GM12878 (cell line): Measurements from ENCODE around the gene XAGE3. TPM values are rescaled to one million over a fixed set of nuclear protein-coding genes. Genes with fewer than 3 reads are reported as not detected.
"Not testable (repeated sequence)": the region's sequence is repeated elsewhere in the genome, so short reads cannot be mapped to it uniquely, and the experiment has no call there.

Source experiments
- ATAC-seq: fragments of 200-7000 bp; cut with Tn5 transposase; 3 replicates; pipeline ENCODE4 v1.9.1; 2020; ENCODE audit warnings: mild to moderate bottlenecking, moderate library complexity
- BruUV-seq: library from RNA; stranded (reverse); fragments of 400-500 nt; replicated peaks from 2 replicates; lab custom pipeline; 2021; lab: Mats Ljungman, UMichigan
- CTCF ChIA-PET: fragments of 300-600 bp; sonication (Branson Sonifier 250); formaldehyde crosslinking; extraction: SDS; loops from one replicate; lab custom pipeline; 2021; ENCODE audit warnings: inconsistent platforms; lab: Yijun Ruan, JAX
- POLR2A ChIA-PET: fragments of 350-600 bp; formaldehyde crosslinking; extraction: SDS; loops from one replicate; lab custom pipeline; 2021; ENCODE audit warnings: inconsistent platforms; lab: Charles Lee
- RAD21 ChIA-PET: fragments of 300-600 bp; sonication (Branson Sonifier 250); formaldehyde crosslinking; loops from one replicate; lab custom pipeline; 2023; ENCODE audit warnings: antibody characterized with exemption; ENCODE audit not compliant: unreplicated experiment; lab: Charles Lee
- SMC1A ChIA-PET: fragments of 300-600 bp; sonication (Branson Sonifier 250); formaldehyde crosslinking; loops from one replicate; lab custom pipeline; 2023; ENCODE audit not compliant: unreplicated experiment, uncharacterized antibody; lab: Charles Lee
- DNase-seq: peaks from one replicate; pipeline ENCODE4 v3.0.0-alpha.2; 2011; ENCODE audit warnings: low read depth, low spot score
- FAIRE-seq: peaks from 3 replicates; lab custom pipeline; 2011; peaks lifted over from hg19 to GRCh38; lab: Jason Lieb, UNC
- H2AFZ ChIP-seq: 2 replicates; pipeline ENCODE4 v1.6.0; 2011; ENCODE audit warnings: low read depth, low read length, control low read depth; ENCODE audit not compliant: control insufficient read depth
- H3K27ac ChIP-seq: 2 replicates; pipeline ENCODE4 v1.5.1; 2011; ENCODE audit warnings: control low read depth; ENCODE audit not compliant: control insufficient read depth, insufficient read depth
- H3K27me3 ChIP-seq, 2 experiments: replicated peaks in 1 of 2; 2 replicates each; pipeline versions ENCODE4 v1.6.0 to v1.6.1; 2011; ENCODE audit warnings: low read length in 1 of 2; ENCODE audit not compliant: control insufficient read depth in 2 of 2, insufficient read depth in 2 of 2
- H3K36me3 ChIP-seq, 2 experiments: 2 replicates each; pipeline ENCODE4 v1.5.1; 2011; ENCODE audit warnings: low read length in 1 of 2; ENCODE audit not compliant: control insufficient read depth in 2 of 2, insufficient read depth in 2 of 2
- H3K4me1 ChIP-seq: 2 replicates; pipeline ENCODE4 v1.6.1; 2011; ENCODE audit warnings: mild to moderate bottlenecking, low read length, moderate library complexity, mixed read lengths; ENCODE audit not compliant: control insufficient read depth, insufficient read depth
- H3K4me2 ChIP-seq: 2 replicates; pipeline ENCODE4 v1.6.0; 2011; ENCODE audit warnings: control low read depth; ENCODE audit not compliant: control insufficient read depth, insufficient read depth
- H3K4me3 ChIP-seq: fragments of 200-600 bp; sonication (generic); 2 replicates; pipeline ENCODE4 v1.5.1; 2016
- H3K79me2 ChIP-seq: 2 replicates; pipeline ENCODE4 v1.6.0; 2011; ENCODE audit warnings: low read length; ENCODE audit not compliant: control insufficient read depth, insufficient read depth
- H3K9ac ChIP-seq: 2 replicates; pipeline ENCODE4 v1.8.0; 2011; ENCODE audit warnings: low read length, control low read depth, mixed read lengths; ENCODE audit not compliant: control insufficient read depth, insufficient read depth
- H3K9me3 ChIP-seq: replicated peaks from 3 replicates; pipeline ENCODE4 v1.5.1; 2011; ENCODE audit warnings: mild to moderate bottlenecking, low read length; ENCODE audit not compliant: control insufficient read depth, insufficient read depth
- H4K20me1 ChIP-seq: 2 replicates; pipeline ENCODE4 v1.6.0; 2011; ENCODE audit not compliant: control insufficient read depth, insufficient read depth
- CUX1 ChIP-seq: IDR thresholded peaks from 2 replicates; pipeline ENCODE4 v1.6.1; 2012; ENCODE audit warnings: improper control_type of control experiment, low read depth, low read length; ENCODE audit not compliant: insufficient replicate concordance
- FOS ChIP-seq: IDR thresholded peaks from 3 replicates; pipeline ENCODE4 v1.6.1; 2011; ENCODE audit warnings: borderline replicate concordance; ENCODE audit not compliant: insufficient read length; ENCODE audit errors: extremely low read depth
- IRF3 ChIP-seq: fragments of 450-650 bp; IDR thresholded peaks from 2 replicates; pipeline ENCODE4 v1.6.1; 2014; ENCODE audit warnings: mild to moderate bottlenecking
- POLR2AphosphoS5 ChIP-seq: IDR thresholded peaks from 2 replicates; pipeline ENCODE4 v1.6.1; 2011; ENCODE audit warnings: mild to moderate bottlenecking, low read length, inconsistent platforms
- TCF7 ChIP-seq: IDR thresholded peaks from 2 replicates; pipeline ENCODE4 v1.6.1; 2014; ENCODE audit warnings: antibody characterized with exemption, borderline replicate concordance
- WGBS: methylation state at CpG from one replicate; pipeline ENCODE4 v1.1.6; 2016; ENCODE audit warnings: low lambda C conversion rate; ENCODE audit not compliant: insufficient replicate concordance, insufficient coverage; ENCODE audit errors: missing lambda C conversion rate; 5-methylcytosine and 5-hydroxymethylcytosine counted together
- in situ Hi-C: fragments of 300-500 bp; cut with MboI; formaldehyde crosslinking; loops from 9 replicates; pipeline ENCODE4 v1.14.3; 2018; ENCODE audit warnings: mixed read lengths
- intact Hi-C: fragments of 100-400 bp; cut with micrococcal nuclease; formaldehyde crosslinking; loops from one replicate; pipeline ENCODE4 v1.14.2; 2022; ENCODE audit not compliant: unreplicated experiment
- polyA plus RNA-seq, 11 experiments: library from polyadenylated mRNA; depleted of rRNA in 4 of 11; unstranded in 6 of 11; stranded (reverse) in 5 of 11; fragments of >200 nt; fragmentation: Nextera tagmentation in 4 of 11; fragmentation: Illumina TruSeq in 1 of 11; extraction: Ambion mirVana in 4 of 11; extraction: Trizol in 1 of 11; gene quantifications; 1 replicate in 1 of 11; 2 replicates in 10 of 11; pipeline versions ENCODE4 v1.2.1 to v1.2.3, GENCODE V29; 2011 to 2016; ENCODE audit warnings: inconsistent platforms in 2 of 11, missing spikeins in 2 of 11, low read depth in 1 of 11
- total RNA-seq, 4 experiments: library from RNA; depleted of rRNA in 3 of 4; stranded (reverse); fragments of >200 nt in 3 of 4; fragmentation: Illumina TruSeq in 1 of 4; extraction: Trizol in 1 of 4; gene quantifications; 2 replicates each; pipeline versions ENCODE4 v1.2.1 to v1.2.3, GENCODE V29; 2013 to 2021

The XAGE3 gene
- total and polyA plus RNA-seq, 10 of the 15 experiments (the other 5 are each of a cell fraction or from before 2014, with no cell fraction given): not detected

GRCh38 chrX:52865343-52865998, 2.4 kb downstream of the XAGE3 start:
- H3K4me1 ChIP-seq: no peaks in the 10 kb centered on the region
- no peak overlapping the region for H3K9ac ChIP-seq
- TF ChIP-seq POLR2AphosphoS5: no peak
- TF ChIP-seq FOS: no peak
- TF ChIP-seq CUX1: no peak
- no peak for TF ChIP-seq IRF3
- TF ChIP-seq TCF7: no peak
- H4K20me1 ChIP-seq: no peaks in the 10 kb centered on the region
- H3K27me3 ChIP-seq: no peaks in the 10 kb centered on the region; a peak in 1 of 4 replicates
- ChIA-PET SMC1A (no interaction called here), CTCF (no interaction called here), RAD21 (no interaction called here), POLR2A (no interaction called here)
- no peaks in the 10 kb centered on the region for H3K9me3 ChIP-seq
- DNase-seq: no peak
- no peaks in the 10 kb centered on the region for H3K36me3 ChIP-seq
- H3K4me3 ChIP-seq: no peak overlapping the region
- in situ Hi-C loops: no loop called here
- FAIRE-seq: no peak
- BruUV-seq: no TSS peak
- no peak overlapping the region for H3K4me2 ChIP-seq
- 6% methylated on average over 6 of the region's 6 CpGs for WGBS
- no peak for ATAC-seq
- H3K27ac ChIP-seq: no peak overlapping the region
- H2AFZ ChIP-seq: no peak overlapping the region
- no peaks in the 10 kb centered on the region for H3K79me2 ChIP-seq
- intact Hi-C loops: no loop called here

- SMC1A ChIA-PET, H3K9me3 ChIP-seq, RAD21 ChIA-PET, DNase-seq, H3K4me3 ChIP-seq, POLR2A ChIA-PET, H3K36me3 ChIP-seq, H3K27me3 ChIP-seq, H3K79me2 ChIP-seq, FAIRE-seq, H3K4me2 ChIP-seq, BruUV-seq, ATAC-seq, intact Hi-C loops, H2AFZ ChIP-seq, in situ Hi-C loops, CTCF ChIA-PET, H3K4me1 ChIP-seq, H3K27ac ChIP-seq, H3K9ac ChIP-seq, H4K20me1 ChIP-seq: not testable (repeated sequence)
- WGBS: 33% methylated on average over 4 of the region's 4 CpGs
Observed at GRCh38 chrX:52856991-52857525, 10.8 kb downstream of the XAGE3 start.
